Common myeloid progenitor, CD34-positive (primary cell): Measurements from ENCODE around the gene RNF212B.

ENCODE experiments used
- CTCF ChIA-PET: fragments of 350-600 bp; sonication (Branson Sonifier 250); formaldehyde crosslinking; loops from one replicate; lab custom pipeline; 2021; ENCODE audit warnings: antibody characterized with exemption; lab: Charles Lee
- POLR2A ChIA-PET: fragments of 350-600 bp; sonication (Branson Sonifier 250); formaldehyde crosslinking; loops from one replicate; lab custom pipeline; 2021; ENCODE audit warnings: antibody characterized with exemption; lab: Charles Lee
- DNase-seq, 3 donors: peaks; one replicate each; pipeline versions ENCODE4 v3.0.0 to v3.0.0-alpha.2; 2013
- H3K27ac ChIP-seq, 2 experiments: 1 replicate in 1 of 2; 2 replicates in 1 of 2; pipeline ENCODE4 v1.7.0; 2013; ENCODE audit warnings: inconsistent platforms in 2 of 2, low read length in 2 of 2, mild to moderate bottlenecking in 2 of 2, low read depth in 1 of 2, moderate library complexity in 1 of 2; ENCODE audit not compliant: severe bottlenecking in 2 of 2, insufficient read depth in 1 of 2, poor library complexity in 1 of 2
- H3K27me3 ChIP-seq, 5 experiments: replicated peaks in 2 of 5; 1 replicate in 3 of 5; 2 replicates in 2 of 5; pipeline versions ENCODE4 v1.6.1 to v1.7.0; 2013; ENCODE audit warnings: low read length in 4 of 5, mild to moderate bottlenecking in 2 of 5, moderate library complexity in 2 of 5, inconsistent platforms in 1 of 5; ENCODE audit not compliant: insufficient read depth in 5 of 5, control insufficient read depth in 4 of 5
- H3K36me3 ChIP-seq, 4 experiments: 1 replicate in 2 of 4; 2 replicates in 2 of 4; pipeline versions ENCODE4 v1.6.1 to v1.7.0; 2013; ENCODE audit warnings: low read length in 3 of 4, control low read depth in 1 of 4, mild to moderate bottlenecking in 1 of 4; ENCODE audit not compliant: control insufficient read depth in 4 of 4, insufficient read depth in 4 of 4
- H3K4me1 ChIP-seq, 4 experiments: 1 replicate in 3 of 4; 2 replicates in 1 of 4; pipeline versions ENCODE4 v1.6.1 to v1.7.1; 2013; ENCODE audit warnings: low read length in 3 of 4, mild to moderate bottlenecking in 3 of 4, control low read depth in 1 of 4, inconsistent platforms in 1 of 4, moderate library complexity in 1 of 4; ENCODE audit not compliant: control insufficient read depth in 4 of 4, insufficient read depth in 4 of 4; ENCODE audit errors: control extremely low read depth in 1 of 4
- H3K4me3 ChIP-seq, 7 experiments: 1 replicate in 4 of 7; 2 replicates in 3 of 7; pipeline versions ENCODE4 v1.5.1 to v1.7.0; 2013; ENCODE audit warnings: mild to moderate bottlenecking in 7 of 7, low read length in 6 of 7, moderate library complexity in 6 of 7, inconsistent platforms in 2 of 7, low read depth in 2 of 7, control low read depth in 1 of 7; ENCODE audit not compliant: insufficient read depth in 4 of 7, control insufficient read depth in 1 of 7; ENCODE audit errors: extremely low read depth in 1 of 7
- H3K9me3 ChIP-seq, 5 experiments: 1 replicate in 4 of 5; 2 replicates in 1 of 5; pipeline versions ENCODE4 v1.6.1 to v1.7.1; 2013; ENCODE audit warnings: low read length in 4 of 5, mild to moderate bottlenecking in 2 of 5, inconsistent platforms in 1 of 5, low read depth in 1 of 5, moderate library complexity in 1 of 5; ENCODE audit not compliant: control insufficient read depth in 4 of 5, insufficient read depth in 2 of 5; ENCODE audit errors: control extremely low read depth in 1 of 5
- WGBS: methylation state at CpG from one replicate; pipeline ENCODE4 v1.1.5; 2013; ENCODE audit not compliant: insufficient coverage; 5-methylcytosine and 5-hydroxymethylcytosine counted together

RNF212B gene

DNA sequence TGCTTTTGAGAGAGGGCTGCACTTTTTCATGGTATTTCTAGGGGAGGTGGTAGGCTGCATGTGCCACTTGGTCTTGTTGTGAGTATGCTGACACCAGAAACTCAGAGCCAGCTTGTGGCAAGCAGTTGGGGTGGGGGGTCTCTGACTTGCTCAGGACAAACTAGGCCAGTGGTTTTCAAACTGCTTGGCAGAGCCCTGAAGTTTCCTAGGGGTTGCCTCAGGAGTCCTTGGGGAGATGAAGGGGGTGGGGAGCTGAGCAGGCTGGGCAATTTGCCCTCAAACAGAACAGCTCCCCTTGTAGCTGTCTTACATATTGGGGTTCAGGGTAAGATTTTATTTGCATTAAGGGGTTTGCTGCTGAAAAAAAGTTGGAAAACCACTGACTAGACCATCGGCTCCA is 72.8 kb downstream of the RNF212B start:
- H3K36me3 ChIP-seq = peaks cover 2 to 41% (median 21%) of the 10 kb centered on the region in 4 experiments

DNA sequence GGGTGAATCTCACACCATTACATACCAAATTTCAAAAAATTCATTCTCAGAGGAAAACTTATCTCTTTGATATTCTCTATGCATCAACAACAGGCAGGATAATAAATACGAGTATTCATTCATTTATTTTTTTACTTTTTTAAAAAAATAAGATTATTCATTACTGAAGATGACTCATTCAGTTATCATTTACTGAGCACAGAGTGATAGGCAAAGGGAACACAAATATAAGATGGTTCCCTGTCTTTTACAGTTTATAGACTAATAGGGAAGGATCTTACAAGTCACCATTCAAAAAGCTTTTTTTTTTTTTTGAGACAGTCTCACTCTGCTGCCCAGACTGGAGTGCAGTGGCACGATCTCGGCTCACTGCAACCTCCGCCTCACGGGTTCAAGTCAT is 78.6 kb downstream of the RNF212B start:
- H3K27ac ChIP-seq = no peak overlapping the region
- no peak for DNase-seq
- no peak overlapping the region for H3K4me3 ChIP-seq
- no peaks in the 10 kb centered on the region for H3K9me3 ChIP-seq
- H3K27me3 ChIP-seq = no peaks in the 10 kb centered on the region
- peaks cover 0 to 16% (median 2%) of the 10 kb centered on the region in 4 experiments for H3K36me3 ChIP-seq
- ChIA-PET CTCF (interaction anchor here (9.1 kb wide), 1 partner anchor 13 kb away, joined by 177 read pairs; the partner anchor contains the start of genes BCL2L2 and PPP1R3E), POLR2A (interaction anchor here (1.6 kb wide), 1 partner anchor 14 kb away, joined by 10 read pairs; the partner anchor contains the start of gene PPP1R3E)
- 100% methylated on average over 4 of the region's 5 CpGs for WGBS
- peaks cover 0 to 12% (median 9%) of the 10 kb centered on the region in 4 experiments for H3K4me1 ChIP-seq

More for the DNA sequence above, 72.8 kb downstream of the RNF212B start:
- ChIA-PET POLR2A (no interaction called here), CTCF (interaction anchor here (0.8 to 20.4 kb wide), 3 partner anchors 8 to 10 kb away, joined by 4 to 177 read pairs (median 4); partner anchors contain the start of genes PABPN1 and PPP1R3E)
- no peak overlapping the region for H3K4me3 ChIP-seq
- H3K27ac ChIP-seq = no peak overlapping the region
- no peak for DNase-seq
- no peaks in the 10 kb centered on the region for H3K27me3 ChIP-seq
- H3K9me3 ChIP-seq = no peaks in the 10 kb centered on the region
- 86% methylated on average over 1 of the region's 1 CpG for WGBS
- peaks cover 6 to 24% (median 24%) of the 10 kb centered on the region in 4 experiments for H3K4me1 ChIP-seq

DNA sequence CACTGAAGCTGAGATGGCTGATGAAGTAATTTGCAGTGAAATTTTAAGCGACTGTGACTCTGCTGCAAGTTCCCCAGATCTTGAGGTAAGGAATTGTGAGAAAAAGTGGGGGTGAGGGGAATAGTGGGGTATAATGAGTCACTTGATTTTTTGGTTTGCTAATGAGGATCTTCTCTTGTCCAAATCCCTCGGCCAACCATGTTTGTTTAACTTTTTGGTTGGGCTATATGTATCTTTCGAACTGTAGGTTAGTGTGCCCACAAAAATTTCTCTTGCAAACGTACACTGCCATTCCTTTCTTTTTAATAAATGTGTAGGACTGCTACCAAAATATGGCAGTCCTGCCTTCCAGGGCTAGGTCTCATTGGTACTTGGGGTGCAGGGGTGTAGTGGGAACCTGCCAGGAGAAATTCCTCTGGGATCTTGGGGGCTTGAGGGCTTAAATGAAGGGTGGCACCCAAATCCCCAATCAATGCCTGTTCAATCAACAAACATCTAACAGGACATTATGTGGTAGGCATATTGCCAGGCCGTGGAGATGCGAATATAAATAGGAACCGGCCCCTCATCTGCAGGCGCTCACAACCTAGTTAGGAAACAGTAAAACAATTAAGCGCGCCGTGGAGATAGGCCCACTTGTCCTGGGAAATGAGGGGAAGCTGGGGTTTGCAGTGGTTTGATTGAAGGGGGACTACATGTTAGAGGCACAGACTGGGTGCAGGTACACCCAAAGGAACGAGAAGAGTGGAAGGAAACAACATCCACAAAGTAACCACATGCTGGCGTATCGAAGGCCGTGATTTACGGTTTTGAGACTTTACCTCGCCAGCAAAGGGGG is 82.2 kb downstream of the RNF212B start:
- Histone ChIP-seq H3K9me3 (no peaks in the 10 kb centered on the region), H3K27me3 (no peaks in the 10 kb centered on the region), H3K27ac (peak overlapping the region; percentile 83 to 90), H3K4me3 (peak overlapping the region; percentile 6 to 83 (median 63)), H3K36me3 (peaks cover 13 to 28% (median 20%) of the 10 kb centered on the region in 4 experiments), H3K4me1 (peaks cover 8 to 25% (median 22%) of the 10 kb centered on the region in 4 experiments)
- CTCF ChIA-PET = interaction anchor here (1.4 to 9.1 kb wide), 4 partner anchors 17 to 59 kb away, joined by 3 to 177 read pairs (median 19); partner anchors contain the start of genes BCL2L2 and PPP1R3E
- no peak for DNase-seq
- POLR2A ChIA-PET = interaction anchor here (0.7 to 2.9 kb wide), 4 partner anchors 13 to 34 kb away, joined by 3 to 38 read pairs (median 10); partner anchors contain the start of genes BCL2L2, HOMEZ and PPP1R3E
- WGBS = 75% methylated on average over 9 of the region's 17 CpGs

DNA sequence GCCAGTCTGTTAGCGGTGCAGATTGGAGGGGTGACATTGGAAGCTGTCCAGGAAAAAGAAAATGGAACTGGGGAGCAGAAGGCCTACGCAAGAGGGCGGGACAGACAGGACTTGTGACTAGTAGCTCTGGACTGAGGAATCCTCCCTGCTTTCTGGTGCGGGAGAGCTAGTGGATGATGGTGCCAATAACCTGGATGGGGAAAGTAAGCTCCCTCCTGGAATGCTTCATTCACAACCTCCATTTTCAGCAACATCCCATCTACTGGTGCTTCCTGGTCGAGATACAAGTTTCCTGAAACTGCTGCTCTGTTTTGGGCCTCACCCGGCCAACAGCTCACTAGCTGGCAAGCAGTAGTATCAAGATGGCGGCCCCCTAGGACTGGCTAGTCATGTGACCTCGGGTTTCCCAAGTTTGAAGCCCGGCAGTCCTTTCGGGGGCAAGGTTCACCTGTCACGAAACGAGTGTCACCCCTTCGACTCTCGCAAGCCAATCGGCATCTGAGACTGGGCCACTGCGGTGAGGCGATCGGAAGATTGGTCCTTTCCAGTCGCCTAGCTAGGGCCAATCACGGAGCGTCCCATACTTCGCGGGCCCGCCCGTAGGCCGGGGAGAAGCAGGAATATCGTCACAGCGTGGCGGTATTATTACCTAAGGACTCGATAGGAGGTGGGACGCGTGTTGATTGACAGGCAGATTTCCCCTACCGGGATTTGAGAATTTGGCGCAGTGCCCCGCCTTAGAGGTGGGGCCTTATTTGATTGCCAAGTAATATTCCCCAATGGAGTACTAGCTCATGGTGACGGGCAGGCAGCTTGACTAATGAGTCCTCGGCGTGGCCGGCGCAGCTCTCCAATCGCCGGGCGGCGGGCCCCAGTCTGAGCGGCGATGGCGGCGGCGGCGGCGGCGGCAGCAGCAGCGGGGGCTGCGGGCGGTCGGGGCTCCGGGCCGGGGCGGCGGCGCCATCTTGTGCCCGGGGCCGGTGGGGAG is 83.1 kb downstream of the RNF212B start, which contains the start of gene PABPN1:
Gene PABPN1, plus strand, starts transcription at position 874 of the 988 bp plus-strand sequence. Its CDS starts 13 bp downstream, at position 887.
- under 1% methylated on average over 61 of the region's 63 CpGs for WGBS
- Histone ChIP-seq H3K27ac (peak within 1 kb of the TSS; percentile 89 to 92), H3K36me3 (peaks cover 13 to 33% (median 26%) of the 10 kb centered on the region in 4 experiments), H3K9me3 (no peaks in the 10 kb centered on the region), H3K4me1 (peaks cover 8 to 25% (median 22%) of the 10 kb centered on the region in 4 experiments), H3K27me3 (no peaks in the 10 kb centered on the region), H3K4me3 (peak within 1 kb of the TSS; percentile 66 to 93 (median 83))
- POLR2A ChIA-PET = interaction anchor here (0.5 to 2.9 kb wide), 7 partner anchors 14 to 235 kb away, joined by 3 to 38 read pairs (median 4); partner anchors contain the start of genes BCL2L2, HOMEZ, PPP1R3E and SLC22A17
- DNase-seq = peak; percentile 100
- CTCF ChIA-PET = interaction anchor here (0.6 to 9.1 kb wide), 8 partner anchors 18 to 777 kb away, joined by 3 to 177 read pairs (median 4); partner anchors contain the start of genes BCL2L2, CMTM5 and PPP1R3E

DNA sequence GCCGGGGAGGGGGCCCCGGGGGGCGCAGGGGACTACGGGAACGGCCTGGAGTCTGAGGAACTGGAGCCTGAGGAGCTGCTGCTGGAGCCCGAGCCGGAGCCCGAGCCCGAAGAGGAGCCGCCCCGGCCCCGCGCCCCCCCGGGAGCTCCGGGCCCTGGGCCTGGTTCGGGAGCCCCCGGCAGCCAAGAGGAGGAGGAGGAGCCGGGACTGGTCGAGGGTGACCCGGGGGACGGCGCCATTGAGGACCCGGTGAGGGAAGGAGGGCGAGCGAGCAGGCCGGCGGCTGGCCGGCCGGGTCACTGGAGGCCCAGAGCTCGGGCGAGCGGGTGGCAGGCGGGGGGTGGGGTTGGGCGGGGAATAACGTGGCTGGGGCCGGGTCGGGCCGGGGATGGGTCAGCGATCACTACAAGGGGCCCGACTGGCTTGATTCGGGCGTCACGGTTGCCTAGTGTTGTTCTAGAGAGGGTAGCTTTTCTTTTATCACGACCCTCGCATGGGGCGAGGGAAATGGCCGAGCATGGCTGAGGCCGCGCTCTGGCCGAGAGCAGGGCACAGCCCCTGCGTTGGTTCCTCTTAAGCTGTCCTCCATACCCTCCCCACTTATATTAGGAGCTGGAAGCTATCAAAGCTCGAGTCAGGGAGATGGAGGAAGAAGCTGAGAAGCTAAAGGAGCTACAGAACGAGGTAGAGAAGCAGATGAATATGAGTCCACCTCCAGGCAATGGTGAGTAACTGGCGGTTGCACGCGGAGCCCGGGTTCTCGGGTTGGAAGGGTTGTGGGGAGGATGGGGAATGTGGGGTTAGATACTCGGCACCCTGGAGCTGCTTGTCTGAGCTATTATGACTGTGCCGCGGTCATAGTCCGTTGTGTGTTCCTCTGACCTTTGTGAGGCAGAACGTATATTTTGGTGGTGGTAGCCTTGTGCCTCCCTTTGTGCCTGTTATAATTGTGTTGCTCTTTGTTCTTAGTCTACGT is 84.1 kb downstream of the RNF212B start:
- peaks cover 13 to 35% (median 27%) of the 10 kb centered on the region in 4 experiments for H3K36me3 ChIP-seq
- under 1% methylated on average over 24 of the region's 64 CpGs for WGBS
- ChIA-PET CTCF (interaction anchor here (0.6 to 9.1 kb wide), 15 partner anchors 13 to 776 kb away, joined by 3 to 177 read pairs (median 4); partner anchors contain the start of genes BCL2L2, CMTM5, HOMEZ and PPP1R3E), POLR2A (interaction anchor here (0.6 to 2.9 kb wide), 8 partner anchors 15 to 237 kb away, joined by 3 to 38 read pairs (median 5); partner anchors contain the start of genes BCL2L2, HOMEZ, PPP1R3E and SLC22A17)
- peaks cover 8 to 25% (median 22%) of the 10 kb centered on the region in 4 experiments for H3K4me1 ChIP-seq
- no peaks in the 10 kb centered on the region for H3K9me3 ChIP-seq
- H3K27me3 ChIP-seq = no peaks in the 10 kb centered on the region
- H3K4me3 ChIP-seq = peak overlapping the region; percentile 66 to 93 (median 83)
- peak; percentile 32 to 67 (median 65) for DNase-seq
- H3K27ac ChIP-seq = peak overlapping the region; percentile 89 to 92
